Measurements from ENCODE around the gene ARL16.

The ARL16 gene

DNA sequence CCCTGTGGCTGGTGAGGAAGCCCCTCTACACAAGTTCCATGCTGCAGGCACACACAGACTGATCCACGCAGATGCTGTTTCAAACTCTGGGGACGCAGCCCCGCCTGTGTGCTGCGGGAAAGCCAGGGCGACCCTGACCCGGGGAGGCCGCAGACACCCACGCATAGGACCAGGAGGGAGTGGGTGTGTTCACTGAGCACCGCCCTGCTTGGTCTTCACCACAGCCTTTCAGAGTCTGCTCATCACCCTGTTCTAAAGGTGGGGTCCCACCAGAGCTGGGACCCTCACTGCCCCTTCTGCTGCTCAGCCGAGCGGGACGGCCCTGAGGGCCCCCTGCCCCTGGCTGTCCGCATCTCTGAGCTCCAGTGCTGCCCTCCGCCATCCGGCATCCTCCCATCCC, 39.1 kb downstream of the ARL16 start:
- DNase-seq (ENCODE audit: low spot score) = no peak

DNA sequence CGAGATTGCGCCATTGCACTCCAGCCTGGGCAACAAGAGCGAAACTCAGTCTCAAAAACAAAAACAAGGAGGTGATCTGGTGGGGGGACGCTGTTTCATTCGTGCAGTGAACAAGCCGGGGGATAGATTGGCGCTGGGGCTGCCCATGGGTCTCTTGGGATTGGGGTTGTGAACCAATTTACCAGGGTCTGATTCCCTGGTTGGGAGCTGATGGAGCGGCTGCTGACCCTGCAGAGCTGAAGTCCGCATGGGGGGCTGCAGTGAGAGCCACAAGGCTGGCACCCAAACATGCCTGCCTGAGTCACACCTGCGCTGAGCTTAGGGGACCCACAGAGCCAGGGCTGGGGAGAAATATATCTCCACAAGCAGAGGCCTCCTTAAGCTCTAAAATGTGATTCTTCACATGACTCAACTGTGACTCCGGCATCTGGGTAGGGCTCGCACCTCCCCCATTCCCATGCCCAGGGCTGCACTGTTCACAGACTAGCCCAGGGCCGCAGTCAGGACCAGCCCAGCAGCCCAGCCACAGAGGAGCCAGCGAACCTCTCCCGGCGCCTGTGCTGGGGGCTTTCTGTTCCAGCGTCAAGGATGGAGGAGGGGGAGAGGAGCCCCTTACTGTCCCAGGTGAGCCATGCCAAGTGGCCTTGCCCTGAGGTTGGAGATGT, 41.6 kb downstream of the ARL16 start:
- peak; percentile 92 for DNase-seq (ENCODE audit: low spot score)

DNA sequence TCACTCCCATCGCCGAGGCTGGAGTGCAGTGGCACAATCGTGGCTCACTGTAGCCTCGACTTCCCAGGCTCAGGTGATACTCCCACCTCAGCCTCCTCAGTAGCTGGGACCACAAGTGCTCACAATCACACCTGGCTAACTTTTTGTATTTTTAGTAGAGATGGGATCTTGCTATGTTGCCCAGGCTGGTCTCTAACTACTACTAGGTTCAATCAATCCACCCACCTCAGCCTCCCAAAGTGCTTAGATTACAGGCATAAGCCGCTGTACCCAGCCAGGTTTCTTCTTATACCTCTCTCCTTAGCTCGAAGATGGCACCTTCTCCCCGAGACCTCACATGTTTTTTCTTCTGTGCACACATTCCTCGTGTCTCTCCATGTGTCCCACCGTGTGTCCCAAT, 43.6 kb downstream of the ARL16 start:
- DNase-seq (ENCODE audit: low spot score) = no peak

DNA sequence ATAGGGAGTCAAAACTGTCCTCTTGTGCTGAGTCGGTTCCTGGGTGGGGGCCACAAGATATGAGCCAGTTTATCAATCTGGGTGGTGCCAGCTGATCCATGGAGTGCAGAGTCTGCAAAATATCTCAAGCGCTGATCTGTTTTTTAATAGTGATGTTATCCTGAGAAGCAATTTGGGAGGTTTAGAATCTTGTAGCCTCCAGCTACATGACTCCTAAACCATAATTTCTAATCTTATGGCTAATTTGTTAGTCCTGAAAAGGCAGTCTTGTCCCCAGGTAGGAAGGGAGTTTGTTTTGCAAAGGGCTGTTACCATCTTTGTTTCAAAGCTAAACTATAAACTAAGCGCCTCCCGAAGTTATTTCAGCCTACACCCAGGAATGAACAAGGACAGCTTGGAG, 44.9 kb downstream of the ARL16 start:
- no peak for DNase-seq (ENCODE audit: low spot score)

DNA sequence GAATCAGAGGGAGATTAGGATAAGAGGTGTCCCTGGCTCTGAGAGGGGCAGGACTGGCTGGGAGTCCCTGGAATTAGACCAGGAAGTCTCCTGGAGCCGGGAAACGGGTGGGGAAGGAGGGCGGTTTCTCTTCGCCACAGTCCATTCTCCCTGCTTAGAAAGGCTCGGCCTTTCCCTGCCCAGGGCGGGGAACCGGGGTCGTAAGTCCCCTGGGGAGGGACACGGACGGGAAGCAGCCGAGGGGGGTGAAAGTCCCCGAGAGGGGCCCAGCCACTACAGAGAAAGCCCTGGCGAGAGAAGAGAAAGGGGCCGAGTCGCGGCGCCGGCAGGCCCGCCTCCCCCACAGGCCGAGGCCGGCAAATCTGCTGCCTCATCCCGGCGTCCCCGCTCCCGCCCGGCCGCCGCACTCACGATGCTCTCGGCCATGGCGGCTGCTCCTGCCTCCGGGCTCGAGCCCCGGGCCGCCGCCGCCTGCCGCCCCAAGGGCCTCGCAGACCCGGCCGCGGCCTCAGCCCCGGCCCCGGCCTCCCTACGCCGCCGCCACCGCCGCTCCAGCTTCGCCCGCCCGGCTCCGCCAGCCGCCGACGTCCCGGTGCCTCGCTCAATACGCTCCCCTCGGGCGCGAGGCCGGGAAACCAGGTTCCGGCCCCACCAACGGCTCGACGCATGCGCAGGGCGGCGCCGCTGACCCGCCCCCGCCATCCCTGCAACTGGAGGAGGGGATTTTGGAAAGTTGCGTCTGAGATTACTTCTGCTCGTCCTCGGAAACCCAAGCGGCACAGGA, 46.9 kb downstream of the ARL16 start, which contains the start of the genes NPLOC4 and TSPAN10:
Gene NPLOC4, minus strand, starts transcription at position 608 of the 784 bp plus-strand sequence. Its CDS starts 182 bp downstream, at position 426.
Gene TSPAN10, plus strand, starts transcription at position 692 of the 784 bp plus-strand sequence. CDS start 5,217 bp downstream, outside the sequence.
- peak; percentile 99 for DNase-seq (ENCODE audit: low spot score)

DNA sequence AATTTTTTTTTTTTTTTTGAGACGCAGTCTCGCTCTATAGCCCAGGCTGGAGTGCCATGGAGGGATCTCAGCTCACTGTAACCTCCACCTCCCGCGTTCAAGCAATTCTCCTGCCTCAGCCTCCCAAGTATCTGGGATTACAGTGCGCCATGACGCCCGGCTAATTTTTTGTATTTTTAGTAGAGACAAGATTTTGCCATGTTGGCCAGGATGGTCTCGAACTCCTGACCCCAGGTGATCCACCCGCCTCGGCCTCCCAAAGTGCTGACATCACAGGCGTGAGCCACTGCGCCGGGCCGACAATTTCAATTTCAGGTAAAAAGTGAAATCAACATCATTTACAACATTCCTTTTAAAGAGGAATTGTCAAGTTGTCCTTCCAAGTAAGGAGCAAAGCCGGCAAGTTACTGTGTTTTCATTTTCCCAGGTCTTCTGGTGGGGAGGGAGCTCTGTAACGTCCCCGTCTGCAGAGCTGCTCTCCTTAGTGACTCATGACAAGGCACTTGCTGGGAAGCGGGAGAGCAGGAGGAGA, 47.6 kb downstream of the ARL16 start:
- no peak for DNase-seq (ENCODE audit: low spot score)

DNA sequence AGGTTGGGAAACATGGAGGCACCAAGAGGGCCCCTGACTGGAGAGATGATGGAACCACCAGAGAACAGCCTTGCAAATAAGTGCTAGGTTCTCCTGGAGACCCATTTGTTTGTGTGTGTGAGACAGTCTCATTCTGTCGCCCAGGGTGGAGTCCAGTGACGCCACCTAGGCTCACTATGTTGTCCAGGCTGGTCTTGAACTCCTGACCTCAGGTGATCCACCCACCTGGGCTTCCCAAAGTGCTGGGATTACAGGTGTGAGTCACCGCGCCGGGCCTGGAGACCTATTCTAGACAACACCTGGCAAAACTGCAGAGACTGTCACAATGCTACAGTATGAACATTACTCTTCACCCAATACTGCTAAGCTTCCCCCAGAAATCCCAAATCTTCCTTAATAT, 48.2 kb downstream of the ARL16 start:
- no peak for DNase-seq (ENCODE audit: low spot score)

DNA sequence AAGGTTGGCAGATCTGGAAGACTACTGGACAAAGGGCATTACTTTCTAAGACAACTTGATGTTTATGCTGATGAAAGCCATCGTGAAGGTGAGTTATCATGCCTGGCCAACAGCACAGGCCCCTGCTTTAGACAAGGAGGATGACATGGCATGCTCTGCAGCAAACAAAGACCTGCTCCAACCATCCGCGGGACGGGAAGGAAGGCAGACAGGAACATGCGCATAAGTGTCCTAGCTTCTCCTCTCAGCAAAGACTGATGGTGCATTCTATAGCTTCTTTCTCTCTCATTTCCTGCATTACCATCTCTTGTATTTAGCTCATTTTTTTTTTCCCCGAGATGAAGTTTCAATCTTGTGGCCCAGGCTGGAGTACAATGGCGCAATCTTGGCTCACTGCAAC, 52.1 kb downstream of the ARL16 start:
- no peak for DNase-seq (ENCODE audit: low spot score)

Measured in GM03348 (cell line).